HepG2 (cell line): ENCODE measurements around the gene C5orf24. TPM values are rescaled to one million over a fixed set of nuclear protein-coding genes. Genes with fewer than 3 reads are reported as not detected.

Source experiments
- HNF4G ChIP-seq, 2 experiments: sonication (generic) in 1 of 2; formaldehyde crosslinking in 1 of 2; IDR thresholded peaks; 2 replicates each; pipeline versions ENCODE4 v1.4.0 to v1.6.1; 2011 to 2020; ENCODE audit warnings: borderline replicate concordance in 2 of 2, low read depth in 2 of 2, mild to moderate bottlenecking in 2 of 2, low read length in 1 of 2, missing genetic modification reagents in 1 of 2, moderate library complexity in 1 of 2
- KDM5A ChIP-seq: fragments of 200-600 bp; sonication (generic); IDR thresholded peaks from 2 replicates; pipeline ENCODE4 v1.7.0; 2018; ENCODE audit warnings: antibody characterized with exemption, mild to moderate bottlenecking, low read length, borderline replicate concordance
- NCOR1 ChIP-seq: fragments of 200-600 bp; sonication (generic); IDR thresholded peaks from 2 replicates; pipeline ENCODE4 v1.7.0; 2017; ENCODE audit warnings: antibody characterized with exemption, low read length, borderline replicate concordance
- NFYC ChIP-seq: IDR thresholded peaks from 2 replicates; pipeline ENCODE4 v1.6.1; 2016; ENCODE audit warnings: missing genetic modification reagents, missing compliant biosample characterization
- RARA ChIP-seq: IDR thresholded peaks from 2 replicates; pipeline ENCODE4 v1.6.1; 2016; ENCODE audit warnings: missing genetic modification reagents, missing compliant biosample characterization
- TP53 ChIP-seq: sonication (generic); formaldehyde crosslinking; conservative IDR thresholded peaks from 2 replicates; pipeline ENCODE4 v1.4.0; 2020; ENCODE audit warnings: missing genetic modification reagents
- ZBTB40 ChIP-seq, 2 experiments: fragments of 450-650 bp in 1 of 2; sonication (generic) in 1 of 2; formaldehyde crosslinking in 1 of 2; IDR thresholded peaks; 2 replicates each; pipeline versions ENCODE4 v1.6.1 to v1.8.0; 2016 to 2022; ENCODE audit warnings: antibody characterized with exemption in 1 of 2, mild to moderate bottlenecking in 1 of 2, missing genetic modification reagents in 1 of 2
- ZNF251 ChIP-seq: sonication (generic); formaldehyde crosslinking; IDR thresholded peaks from 2 replicates; pipeline ENCODE4 v1.9.0; 2021; ENCODE audit warnings: mild to moderate bottlenecking, missing genetic modification reagents
- ZNF34 ChIP-seq: sonication (generic); formaldehyde crosslinking; IDR thresholded peaks from 2 replicates; pipeline ENCODE4 v1.4.0; 2020; ENCODE audit warnings: mild to moderate bottlenecking, missing genetic modification reagents, borderline replicate concordance
- ZNF570 ChIP-seq: sonication (generic); formaldehyde crosslinking; IDR thresholded peaks from 2 replicates; pipeline ENCODE4 v1.4.0; 2020; ENCODE audit warnings: mild to moderate bottlenecking, missing genetic modification reagents, borderline replicate concordance
- ZNF672 ChIP-seq: sonication (generic); formaldehyde crosslinking; IDR thresholded peaks from 2 replicates; pipeline ENCODE4 v1.8.1; 2022; ENCODE audit warnings: missing genetic modification reagents
- ZNF746 ChIP-seq: sonication (generic); formaldehyde crosslinking; IDR thresholded peaks from 2 replicates; pipeline ENCODE4 v1.8.0; 2022; ENCODE audit warnings: mild to moderate bottlenecking, missing genetic modification reagents
- polyA plus RNA-seq, 8 experiments: library from polyadenylated mRNA; depleted of rRNA in 3 of 8; stranded (reverse) in 7 of 8; unstranded in 1 of 8; fragments of >200 nt; fragmentation: Illumina TruSeq in 4 of 8; extraction: Trizol in 4 of 8; gene quantifications; 2 replicates each; pipeline versions ENCODE4 v1.2.1 to v1.2.3, GENCODE V29; 2011 to 2016; ENCODE audit warnings: low read depth in 4 of 8, missing spikeins in 1 of 8, mixed read lengths in 1 of 8; ENCODE audit not compliant: insufficient read depth in 1 of 8
- total RNA-seq, 5 experiments: library from RNA; depleted of rRNA; stranded (reverse); fragments of >200 nt; fragmentation: Illumina TruSeq; extraction: Trizol; gene quantifications; 2 replicates each; pipeline ENCODE4 v1.2.3, GENCODE V29; 2016; ENCODE audit warnings: low read depth in 1 of 5
- TF ChIP-seq, protein P1 (sequence below): sonication (generic); formaldehyde crosslinking; IDR thresholded peaks from 2 replicates; pipeline ENCODE4 v1.4.0; 2020; ENCODE audit warnings: mild to moderate bottlenecking, missing genetic modification reagents
- TF ChIP-seq, protein P2 (sequence below): sonication (generic); formaldehyde crosslinking; IDR thresholded peaks from 2 replicates; pipeline ENCODE4 v1.4.0; 2020; ENCODE audit warnings: missing genetic modification reagents
- TF ChIP-seq, protein P3 (sequence below): sonication (generic); formaldehyde crosslinking; conservative IDR thresholded peaks from 2 replicates; pipeline ENCODE4 v1.4.0; 2020; ENCODE audit warnings: missing genetic modification reagents

Gene C5orf24
- total and polyA plus RNA-seq, 2 of the 13 experiments (the other 11 are each of a cell fraction or from before 2014, with no cell fraction given) = 34.6 to 41.5 TPM

DNA sequence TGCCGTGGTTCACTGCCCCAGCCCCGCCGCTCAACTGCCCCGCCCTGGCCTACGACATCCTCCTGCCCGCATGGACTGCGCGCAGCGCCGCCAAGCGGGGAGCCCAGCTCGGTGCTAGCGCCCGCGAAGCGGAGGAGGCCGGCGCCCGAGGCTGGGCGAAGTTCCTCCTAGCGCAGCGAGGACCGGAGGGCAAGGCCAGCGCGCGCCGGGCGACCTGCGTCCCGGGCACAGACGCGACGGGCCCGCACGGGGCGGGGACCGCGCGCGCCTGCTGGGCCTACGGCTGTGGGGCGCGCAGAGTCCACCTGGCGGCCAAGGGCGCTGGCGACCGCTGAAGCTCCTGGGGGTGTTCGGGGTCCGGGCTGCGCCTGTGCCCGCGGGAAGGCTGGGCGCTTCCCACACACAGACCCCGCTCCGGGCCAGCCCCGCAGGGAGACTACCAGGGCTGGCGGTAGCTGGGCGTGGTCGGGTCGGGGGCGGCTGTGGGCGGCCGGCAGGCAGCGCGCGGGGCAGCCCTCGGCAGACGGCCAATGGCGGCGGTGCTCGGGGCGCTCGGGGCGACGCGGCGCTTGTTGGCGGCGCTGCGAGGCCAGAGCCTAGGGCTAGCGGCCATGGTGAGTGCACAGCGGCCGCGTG is 59.0 kb downstream of the C5orf24 start, which contains the start of gene PCBD2 (continued):
- TF ChIP-seq ZBTB40 (IDR thresholded peaks at IDR 0.05) = no peak
- no peak; the same call in 1 of the 2 replicates for TF ChIP-seq ZBTB40 (CRISPR knock-in tag; IDR thresholded peaks at IDR 0.05)
- peak; percentile 46; the same call in 1 of the 2 replicates for TF ChIP-seq ZNF672 (CRISPR knock-in tag)
- TF ChIP-seq ZNF746 (CRISPR knock-in tag) = peak; percentile 28; the same call in 1 of the 2 replicates
- TF ChIP-seq NFYC = no peak
- no peak for TF ChIP-seq NCOR1
- peak; percentile 59; the same call in 1 of the 2 replicates for TF ChIP-seq ZNF34
- no peak for TF ChIP-seq KDM5A
- TF ChIP-seq, protein P1, sequence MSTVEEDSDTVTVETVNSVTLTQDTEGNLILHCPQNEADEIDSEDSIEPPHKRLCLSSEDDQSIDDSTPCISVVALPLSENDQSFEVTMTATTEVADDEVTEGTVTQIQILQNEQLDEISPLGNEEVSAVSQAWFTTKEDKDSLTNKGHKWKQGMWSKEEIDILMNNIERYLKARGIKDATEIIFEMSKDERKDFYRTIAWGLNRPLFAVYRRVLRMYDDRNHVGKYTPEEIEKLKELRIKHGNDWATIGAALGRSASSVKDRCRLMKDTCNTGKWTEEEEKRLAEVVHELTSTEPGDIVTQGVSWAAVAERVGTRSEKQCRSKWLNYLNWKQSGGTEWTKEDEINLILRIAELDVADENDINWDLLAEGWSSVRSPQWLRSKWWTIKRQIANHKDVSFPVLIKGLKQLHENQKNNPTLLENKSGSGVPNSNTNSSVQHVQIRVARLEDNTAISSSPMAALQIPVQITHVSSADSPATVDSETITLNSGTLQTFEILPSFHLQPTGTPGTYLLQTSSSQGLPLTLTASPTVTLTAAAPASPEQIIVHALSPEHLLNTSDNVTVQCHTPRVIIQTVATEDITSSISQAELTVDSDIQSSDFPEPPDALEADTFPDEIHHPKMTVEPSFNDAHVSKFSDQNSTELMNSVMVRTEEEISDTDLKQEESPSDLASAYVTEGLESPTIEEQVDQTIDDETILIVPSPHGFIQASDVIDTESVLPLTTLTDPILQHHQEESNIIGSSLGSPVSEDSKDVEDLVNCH (CRISPR knock-in tag) = no peak
- TF ChIP-seq ZNF570 = 0 out of 2 replicates have a peak, but pooled peaks have one; percentile 31
- peak; percentile 22; the same call in 1 of the 2 replicates for TF ChIP-seq HNF4G (IDR thresholded peaks at IDR 0.05; ENCODE audit: borderline replicate concordance, low read depth, low read length)
- TF ChIP-seq HNF4G (CRISPR knock-in tag; IDR thresholded peaks at IDR 0.05; ENCODE audit: borderline replicate concordance, low read depth) = peak; percentile 58; the same call in 1 of the 2 replicates
- TF ChIP-seq, protein P2, sequence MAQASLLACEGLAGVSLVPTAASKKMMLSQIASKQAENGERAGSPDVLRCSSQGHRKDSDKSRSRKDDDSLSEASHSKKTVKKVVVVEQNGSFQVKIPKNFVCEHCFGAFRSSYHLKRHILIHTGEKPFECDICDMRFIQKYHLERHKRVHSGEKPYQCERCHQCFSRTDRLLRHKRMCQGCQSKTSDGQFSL (CRISPR knock-in tag) = 0 out of 2 replicates have a peak, but pooled peaks have one; percentile 14
- peak; percentile 22; the same call in 1 of the 2 replicates for TF ChIP-seq RARA (CRISPR knock-in tag)
- TF ChIP-seq TP53 = no peak
- TF ChIP-seq, protein P3, sequence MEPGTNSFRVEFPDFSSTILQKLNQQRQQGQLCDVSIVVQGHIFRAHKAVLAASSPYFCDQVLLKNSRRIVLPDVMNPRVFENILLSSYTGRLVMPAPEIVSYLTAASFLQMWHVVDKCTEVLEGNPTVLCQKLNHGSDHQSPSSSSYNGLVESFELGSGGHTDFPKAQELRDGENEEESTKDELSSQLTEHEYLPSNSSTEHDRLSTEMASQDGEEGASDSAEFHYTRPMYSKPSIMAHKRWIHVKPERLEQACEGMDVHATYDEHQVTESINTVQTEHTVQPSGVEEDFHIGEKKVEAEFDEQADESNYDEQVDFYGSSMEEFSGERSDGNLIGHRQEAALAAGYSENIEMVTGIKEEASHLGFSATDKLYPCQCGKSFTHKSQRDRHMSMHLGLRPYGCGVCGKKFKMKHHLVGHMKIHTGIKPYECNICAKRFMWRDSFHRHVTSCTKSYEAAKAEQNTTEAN = peak; percentile 25
- no peak for TF ChIP-seq ZNF251
